ENCODE data around the gene TKFC.

TKFC gene

DNA sequence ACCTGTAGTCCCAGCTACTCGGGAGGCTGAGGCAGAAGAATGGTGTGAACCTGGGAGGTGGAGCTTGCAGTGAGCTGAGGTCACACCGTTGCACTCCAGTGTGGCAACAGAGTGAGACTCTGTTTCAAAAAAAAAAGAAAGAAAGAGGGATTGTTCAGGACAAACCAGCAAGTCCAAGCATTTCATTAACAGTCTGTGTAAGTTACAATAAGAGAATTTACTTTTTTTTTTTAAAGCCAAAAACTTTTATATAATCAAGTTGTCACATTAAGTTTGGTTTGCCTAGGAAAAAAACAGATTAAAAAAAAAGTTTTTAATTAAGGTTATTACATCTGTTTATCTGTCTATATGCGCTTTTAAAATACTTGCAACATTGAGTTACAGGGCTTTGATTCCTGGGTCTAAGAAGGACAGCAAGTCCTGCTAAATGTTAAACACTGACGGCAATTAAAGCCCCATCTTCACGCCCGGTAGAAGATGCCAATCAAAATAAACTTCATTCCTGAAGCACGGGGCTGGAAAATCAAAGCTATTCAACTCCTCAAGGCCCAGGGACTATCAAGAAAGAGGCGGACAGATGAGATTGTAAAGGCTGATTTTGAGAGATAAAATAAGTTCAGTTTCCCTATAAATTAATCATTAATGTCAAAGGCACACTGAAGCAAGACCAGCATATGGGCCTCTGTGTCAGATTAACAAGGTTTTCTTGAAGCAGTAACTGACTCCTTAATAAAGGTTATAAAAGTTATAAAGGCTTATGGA is 39.8 kb downstream of the TKFC start:
- H2AFZ ChIP-seq (ENCODE audit: low read depth, low read length): no peak overlapping the region
- H4K20me1 ChIP-seq (ENCODE audit: insufficient read depth, low read length): no peaks in the 10 kb centered on the region
- no peak overlapping the region for H3K4me3 ChIP-seq (ENCODE audit: low read length)
- no peaks in the 10 kb centered on the region for H3K27me3 ChIP-seq (ENCODE audit: low read depth, low read length)
- H3K9ac ChIP-seq (ENCODE audit: low read length): no peak overlapping the region
- H3K9me3 ChIP-seq (ENCODE audit: insufficient read depth, low read length): peaks cover 6% of the 10 kb centered on the region; the same call in 1 of the 2 replicates
- no peaks in the 10 kb centered on the region for H3K4me1 ChIP-seq (ENCODE audit: low read length)
- TF ChIP-seq, protein P1, sequence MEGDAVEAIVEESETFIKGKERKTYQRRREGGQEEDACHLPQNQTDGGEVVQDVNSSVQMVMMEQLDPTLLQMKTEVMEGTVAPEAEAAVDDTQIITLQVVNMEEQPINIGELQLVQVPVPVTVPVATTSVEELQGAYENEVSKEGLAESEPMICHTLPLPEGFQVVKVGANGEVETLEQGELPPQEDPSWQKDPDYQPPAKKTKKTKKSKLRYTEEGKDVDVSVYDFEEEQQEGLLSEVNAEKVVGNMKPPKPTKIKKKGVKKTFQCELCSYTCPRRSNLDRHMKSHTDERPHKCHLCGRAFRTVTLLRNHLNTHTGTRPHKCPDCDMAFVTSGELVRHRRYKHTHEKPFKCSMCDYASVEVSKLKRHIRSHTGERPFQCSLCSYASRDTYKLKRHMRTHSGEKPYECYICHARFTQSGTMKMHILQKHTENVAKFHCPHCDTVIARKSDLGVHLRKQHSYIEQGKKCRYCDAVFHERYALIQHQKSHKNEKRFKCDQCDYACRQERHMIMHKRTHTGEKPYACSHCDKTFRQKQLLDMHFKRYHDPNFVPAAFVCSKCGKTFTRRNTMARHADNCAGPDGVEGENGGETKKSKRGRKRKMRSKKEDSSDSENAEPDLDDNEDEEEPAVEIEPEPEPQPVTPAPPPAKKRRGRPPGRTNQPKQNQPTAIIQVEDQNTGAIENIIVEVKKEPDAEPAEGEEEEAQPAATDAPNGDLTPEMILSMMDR (IDR thresholded peaks at IDR 0.05; ENCODE audit: low read depth, low read length): no peak
- no peak for TF ChIP-seq EZH2phosphoT487 (IDR thresholded peaks at IDR 0.05; ENCODE audit: low read depth)
- H3K4me2 ChIP-seq (ENCODE audit: low read length): no peak overlapping the region
- no peaks in the 10 kb centered on the region for H3K79me2 ChIP-seq (ENCODE audit: low read length)
- no peak overlapping the region for H3K27ac ChIP-seq (ENCODE audit: low read length)
- peaks cover 66% of the 10 kb centered on the region for H3K36me3 ChIP-seq (replicated peaks; ENCODE audit: low read depth, low read length)

GRCh38 chr11:61375761-61376108 is 42.7 kb downstream of the TKFC start:
- H2AFZ ChIP-seq (ENCODE audit: low read depth, low read length): no peak overlapping the region
- no peaks in the 10 kb centered on the region for H3K4me1 ChIP-seq (ENCODE audit: low read length)
- H3K27me3 ChIP-seq (ENCODE audit: low read depth, low read length): no peaks in the 10 kb centered on the region
- H4K20me1 ChIP-seq (ENCODE audit: insufficient read depth, low read length): no peaks in the 10 kb centered on the region
- H3K27ac ChIP-seq (ENCODE audit: low read length): no peak overlapping the region
- no peaks in the 10 kb centered on the region for H3K79me2 ChIP-seq (ENCODE audit: low read length)
- no peak overlapping the region for H3K9ac ChIP-seq (ENCODE audit: low read length)
- H3K4me3 ChIP-seq (ENCODE audit: low read length): no peak overlapping the region
- H3K4me2 ChIP-seq (ENCODE audit: low read length): no peak overlapping the region
- TF ChIP-seq, protein P1 (IDR thresholded peaks at IDR 0.05; ENCODE audit: low read depth, low read length): no peak
- TF ChIP-seq EZH2phosphoT487 (IDR thresholded peaks at IDR 0.05; ENCODE audit: low read depth): no peak
- peaks cover 39% of the 10 kb centered on the region for H3K36me3 ChIP-seq (replicated peaks; ENCODE audit: low read depth, low read length)
- peaks cover 6% of the 10 kb centered on the region; the same call in 1 of the 2 replicates for H3K9me3 ChIP-seq (ENCODE audit: insufficient read depth, low read length)

DNA sequence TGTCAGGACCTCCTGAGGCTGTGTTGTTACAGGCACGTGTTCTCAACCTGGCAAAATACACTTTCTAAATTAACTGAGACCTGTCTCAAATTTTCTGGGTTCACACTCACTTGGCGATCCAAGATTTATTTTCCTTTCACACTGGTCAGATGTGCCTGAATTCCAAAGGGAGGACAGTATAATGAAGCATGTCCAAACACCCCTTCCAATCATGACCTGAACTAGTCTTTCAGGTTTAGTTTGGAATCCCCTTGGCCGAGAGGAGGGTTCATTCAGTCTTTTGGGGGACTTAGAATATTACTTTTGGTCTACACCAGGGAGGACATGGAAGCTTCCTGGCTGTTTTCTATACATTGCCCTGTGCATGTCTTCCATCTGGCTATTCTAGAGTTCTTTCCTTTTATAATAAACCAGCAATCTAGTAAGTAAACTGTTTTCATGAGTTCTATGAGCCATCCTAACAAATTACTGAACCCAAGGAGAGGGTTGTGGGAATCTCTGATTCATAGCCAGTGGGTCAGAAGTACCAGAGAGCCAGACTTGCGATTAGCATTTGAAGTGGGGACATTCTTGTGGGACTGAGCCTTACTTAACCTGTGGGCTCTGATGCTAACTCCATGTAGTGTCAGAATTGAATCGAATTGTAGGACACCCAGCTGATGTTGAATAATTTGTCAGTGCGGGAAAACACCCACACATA is 44.6 kb downstream of the TKFC start:
- H3K9me3 ChIP-seq (ENCODE audit: insufficient read depth, low read length): peaks cover 6% of the 10 kb centered on the region; the same call in 1 of the 2 replicates
- no peak overlapping the region for H3K9ac ChIP-seq (ENCODE audit: low read length)
- peaks cover 8% of the 10 kb centered on the region for H3K4me1 ChIP-seq (ENCODE audit: low read length)
- H3K79me2 ChIP-seq (ENCODE audit: low read length): no peaks in the 10 kb centered on the region
- H3K36me3 ChIP-seq (replicated peaks; ENCODE audit: low read depth, low read length): peaks cover 26% of the 10 kb centered on the region
- no peak overlapping the region for H2AFZ ChIP-seq (ENCODE audit: low read depth, low read length)
- H4K20me1 ChIP-seq (ENCODE audit: insufficient read depth, low read length): no peaks in the 10 kb centered on the region
- no peak overlapping the region for H3K27ac ChIP-seq (ENCODE audit: low read length)
- H3K27me3 ChIP-seq (ENCODE audit: low read depth, low read length): no peaks in the 10 kb centered on the region
- no peak overlapping the region for H3K4me3 ChIP-seq (ENCODE audit: low read length)
- H3K4me2 ChIP-seq (ENCODE audit: low read length): no peak overlapping the region
- TF ChIP-seq EZH2phosphoT487 (IDR thresholded peaks at IDR 0.05; ENCODE audit: low read depth): no peak
- TF ChIP-seq, protein P1 (IDR thresholded peaks at IDR 0.05; ENCODE audit: low read depth, low read length): no peak

GRCh38 chr11:61378713-61379313 is 45.8 kb downstream of the TKFC start:
- TF ChIP-seq, protein P1 (IDR thresholded peaks at IDR 0.05; ENCODE audit: low read depth, low read length): no peak
- no peak for TF ChIP-seq EZH2phosphoT487 (IDR thresholded peaks at IDR 0.05; ENCODE audit: low read depth)
- Histone ChIP-seq H3K9ac (ENCODE audit: low read length) (no peak overlapping the region), H3K36me3 (replicated peaks; ENCODE audit: low read depth, low read length) (peaks cover 16% of the 10 kb centered on the region), H3K79me2 (ENCODE audit: low read length) (no peaks in the 10 kb centered on the region), H3K4me2 (ENCODE audit: low read length) (no peak overlapping the region), H3K4me1 (ENCODE audit: low read length) (peaks cover 8% of the 10 kb centered on the region), H3K9me3 (ENCODE audit: insufficient read depth, low read length) (no peaks in the 10 kb centered on the region), H2AFZ (ENCODE audit: low read depth, low read length) (no peak overlapping the region), H4K20me1 (ENCODE audit: insufficient read depth, low read length) (no peaks in the 10 kb centered on the region), H3K27me3 (ENCODE audit: low read depth, low read length) (no peaks in the 10 kb centered on the region), H3K4me3 (ENCODE audit: low read length) (no peak overlapping the region), H3K27ac (ENCODE audit: low read length) (no peak overlapping the region)
